Tibial artery (tissue), 4 donors: ENCODE measurements around the gene SLC12A4.

Experiments used
- DNase-seq, 2 donors: peaks; one replicate each; pipeline ENCODE4 v3.0.0-alpha.2; 2019
- H3K27ac ChIP-seq, 2 donors: fragments of 200-600 bp; sonication (generic) in 1 of 2; 1 replicate in 1 of 2; 2 replicates in 1 of 2; pipeline ENCODE4 v1.5.1; 2018 to 2019; ENCODE audit warnings: mild to moderate bottlenecking in 1 of 2
- H3K27me3 ChIP-seq, 2 donors: fragments of 200-600 bp; sonication (generic) in 1 of 2; one replicate each; pipeline versions ENCODE4 v1.5.1 to v1.6.0; 2016 to 2019
- H3K36me3 ChIP-seq, 3 donors: fragments of 200-600 bp; sonication (generic) in 2 of 3; one replicate each; pipeline ENCODE4 v1.5.1; 2016 to 2019; ENCODE audit warnings: mild to moderate bottlenecking in 2 of 3
- H3K4me1 ChIP-seq, 4 donors: fragments of 200-600 bp; sonication (generic) in 2 of 4; 1 replicate in 3 of 4; 2 replicates in 1 of 4; pipeline ENCODE4 v1.5.1; 2016 to 2019
- H3K4me3 ChIP-seq, 2 donors: fragments of 200-600 bp; sonication (generic) in 1 of 2; 1 replicate in 1 of 2; 2 replicates in 1 of 2; pipeline ENCODE4 v1.5.1; 2018 to 2019; ENCODE audit warnings: mild to moderate bottlenecking in 2 of 2
- H3K9me3 ChIP-seq, 3 donors: fragments of 200-600 bp; sonication (generic) in 1 of 3; one replicate each; pipeline ENCODE4 v1.5.1; 2016 to 2019
- CTCF ChIP-seq, 2 experiments: fragments of 200-600 bp in 1 of 2; fragments of 450-650 bp in 1 of 2; IDR thresholded peaks; one replicate each; pipeline ENCODE4 v1.5.1; 2017 to 2019; ENCODE audit warnings: antibody characterized with exemption in 2 of 2, mild to moderate bottlenecking in 1 of 2, moderate library complexity in 1 of 2
- intact Hi-C: fragments of 100-400 bp; cut with DNase I; formaldehyde crosslinking; loops from one replicate; pipeline ENCODE4 v1.15.0; 2023; ENCODE audit warnings: low total_unique reads

Gene SLC12A4

DNA sequence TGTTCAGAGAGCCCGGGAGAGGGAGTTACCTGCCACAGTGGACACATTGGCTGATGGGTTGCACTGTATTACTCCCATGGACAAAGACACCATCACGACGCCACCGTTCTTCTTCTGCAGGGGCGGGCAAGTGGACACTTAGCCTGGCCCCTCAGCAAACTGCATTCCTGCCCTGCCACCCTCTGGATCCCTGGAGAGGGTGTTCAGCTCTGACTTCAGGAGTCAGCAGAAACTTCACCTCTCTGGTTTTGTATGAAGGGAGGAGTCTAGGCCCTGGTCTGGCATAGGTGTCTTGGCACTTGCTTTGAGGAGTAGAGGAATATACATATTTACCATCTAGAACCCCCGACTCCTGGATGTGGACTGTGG, 21.6 kb upstream of the SLC12A4 start:
- Histone ChIP-seq H3K27me3 (no peaks in the 10 kb centered on the region), H3K9me3 (no peaks in the 10 kb centered on the region), H3K27ac (no peak overlapping the region), H3K4me1 (peaks cover 0 to 12% (median 9%) of the 10 kb centered on the region in 4 donors), H3K36me3 (no peaks in the 10 kb centered on the region), H3K4me3 (no peak overlapping the region)
- intact Hi-C loops: loop anchor here (5.0 kb wide), 2 partner anchors 52 to 237 kb away; no protein-coding TSS in a partner anchor
- TF ChIP-seq CTCF (IDR thresholded peaks at IDR 0.05): no peak
- no peak for DNase-seq

DNA sequence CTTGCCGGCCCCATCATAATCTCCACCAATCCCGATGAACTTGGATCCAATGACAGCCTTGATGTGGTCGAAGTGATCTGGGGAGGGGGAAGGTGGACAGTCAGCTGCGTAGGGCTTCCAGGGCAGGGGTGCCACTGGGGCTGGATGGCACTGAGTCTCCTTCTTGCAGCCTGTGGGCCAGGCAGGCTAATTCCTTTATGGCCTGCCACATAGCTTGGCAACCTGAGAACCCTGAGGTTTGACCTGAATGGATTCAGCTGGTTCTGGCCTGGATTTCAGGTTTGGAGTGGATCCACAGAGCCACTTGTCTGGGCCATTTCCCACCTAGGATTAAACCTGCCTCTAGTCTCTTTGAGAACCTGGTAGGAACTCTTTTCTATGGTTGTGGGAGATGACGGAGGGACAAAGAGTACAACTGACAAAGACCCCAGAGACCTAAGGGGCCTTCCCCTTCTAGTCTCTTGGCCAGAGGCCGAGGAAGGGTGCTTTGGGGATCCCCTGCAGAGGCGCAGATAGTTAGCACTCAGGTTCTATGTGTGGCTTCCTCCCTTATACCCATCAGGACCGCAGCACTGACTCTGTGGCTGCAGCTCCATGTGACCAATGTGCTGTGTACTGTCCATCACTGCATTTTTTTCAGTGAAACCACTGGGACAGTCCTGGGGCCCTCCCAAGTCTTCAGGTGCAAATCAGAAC, 21.0 kb upstream of the SLC12A4 start:
- intact Hi-C loops: loop anchor here (5.0 kb wide), 2 partner anchors 53 to 238 kb away; no protein-coding TSS in a partner anchor

GRCh38 chr16:67988675-67989074, 20.2 kb upstream of the SLC12A4 start:
- H3K9me3 ChIP-seq: no peaks in the 10 kb centered on the region
- no peaks in the 10 kb centered on the region for H3K36me3 ChIP-seq
- no peak overlapping the region for H3K27ac ChIP-seq
- intact Hi-C loops: no loop called here
- DNase-seq: no peak
- TF ChIP-seq CTCF (IDR thresholded peaks at IDR 0.05): no peak
- peaks cover 0 to 10% (median 8%) of the 10 kb centered on the region in 4 donors for H3K4me1 ChIP-seq
- H3K4me3 ChIP-seq: no peak overlapping the region
- H3K27me3 ChIP-seq: no peaks in the 10 kb centered on the region

More for the DNA sequence above, 21.0 kb upstream of the SLC12A4 start:
- Histone ChIP-seq H3K9me3 (no peaks in the 10 kb centered on the region), H3K27ac (no peak overlapping the region), H3K4me3 (no peak overlapping the region), H3K4me1 (peaks cover 0 to 12% (median 9%) of the 10 kb centered on the region in 4 donors), H3K36me3 (no peaks in the 10 kb centered on the region), H3K27me3 (no peaks in the 10 kb centered on the region)
- DNase-seq: no peak
- TF ChIP-seq CTCF (IDR thresholded peaks at IDR 0.05): no peak

DNA sequence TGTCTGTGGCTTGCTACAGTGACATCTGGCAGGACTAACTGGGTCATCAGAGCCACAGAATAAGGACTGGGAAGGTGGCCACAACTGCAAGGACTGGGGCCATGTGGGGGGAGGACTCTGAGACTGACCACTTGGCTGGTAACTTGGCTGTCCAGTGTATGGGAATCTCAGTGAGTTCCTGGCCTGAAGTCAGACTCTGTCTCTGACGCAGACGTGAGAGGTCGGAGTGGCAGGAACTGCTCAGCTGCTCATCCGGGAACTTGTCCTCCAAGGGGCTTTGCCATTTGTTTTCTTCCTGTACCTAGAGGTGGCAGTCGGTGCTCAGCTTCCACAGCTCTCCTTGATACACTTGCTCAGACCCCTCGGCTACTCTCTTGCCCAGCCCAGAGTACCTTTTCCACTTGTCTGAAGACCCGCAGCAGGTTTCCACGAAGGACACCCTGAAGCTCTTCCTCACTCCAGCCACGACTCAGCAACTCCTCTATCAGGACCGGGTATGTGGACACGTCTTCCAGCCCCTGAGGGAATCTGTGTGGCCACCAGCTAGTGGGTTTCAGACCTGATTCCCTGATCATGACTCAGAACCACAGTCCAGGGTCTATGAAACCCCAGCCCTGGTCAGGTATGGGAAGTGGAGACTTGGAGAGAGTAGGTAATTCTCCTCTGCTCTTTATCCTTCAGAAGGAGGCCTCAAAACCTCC, 19.2 kb upstream of the SLC12A4 start:
- intact Hi-C loops: no loop called here
- Histone ChIP-seq H3K27me3 (no peaks in the 10 kb centered on the region), H3K27ac (no peak overlapping the region), H3K4me1 (no peaks in the 10 kb centered on the region), H3K4me3 (no peak overlapping the region), H3K9me3 (no peaks in the 10 kb centered on the region), H3K36me3 (no peaks in the 10 kb centered on the region)
- no peak for DNase-seq
- no peak for TF ChIP-seq CTCF (IDR thresholded peaks at IDR 0.05)

GRCh38 chr16:67986949-67987348, 18.5 kb upstream of the SLC12A4 start:
- DNase-seq: no peak
- H3K9me3 ChIP-seq: no peaks in the 10 kb centered on the region
- H3K27ac ChIP-seq: no peak overlapping the region
- H3K4me1 ChIP-seq: no peaks in the 10 kb centered on the region
- TF ChIP-seq CTCF (IDR thresholded peaks at IDR 0.05): no peak
- peaks cover 0 to 4% of the 10 kb centered on the region in 2 donors for H3K27me3 ChIP-seq
- intact Hi-C loops: no loop called here
- no peaks in the 10 kb centered on the region for H3K36me3 ChIP-seq
- H3K4me3 ChIP-seq: no peak overlapping the region
